DND-41 (cell line): ENCODE measurements around the gene ADAMTSL3.

Source experiments
- EZH2 ChIP-seq: IDR thresholded peaks from 3 replicates; pipeline ENCODE4 v1.6.1; 2012; ENCODE audit warnings: borderline replicate concordance, low read depth, mild to moderate bottlenecking, moderate library complexity, low read length, inconsistent platforms; ENCODE audit not compliant: severe bottlenecking
- TF ChIP-seq, protein P1 (sequence below): IDR thresholded peaks from 2 replicates; pipeline ENCODE4 v1.5.1; 2012; ENCODE audit warnings: borderline replicate concordance, low read length, moderate library complexity, mild to moderate bottlenecking; ENCODE audit not compliant: poor library complexity, severe bottlenecking; ENCODE audit errors: extremely low read depth

DNA sequence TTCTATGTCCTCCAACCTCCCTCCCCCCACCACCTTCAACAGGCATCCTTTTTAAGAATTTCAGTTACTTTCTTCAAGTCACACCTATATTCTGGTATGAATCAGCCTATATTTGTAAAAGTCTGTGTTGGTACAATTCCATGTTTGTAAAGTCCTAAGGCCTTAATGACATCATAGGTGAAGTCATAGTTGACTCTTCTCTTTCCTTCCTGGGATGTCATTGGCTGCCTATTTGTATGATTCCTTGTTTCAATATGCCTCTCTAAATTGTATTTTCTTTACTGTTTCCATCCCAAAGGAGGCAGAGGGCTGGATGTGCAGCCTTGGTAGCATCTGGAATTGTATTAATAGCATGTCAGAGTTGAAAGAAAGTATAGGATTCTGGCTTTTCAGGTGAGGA, 56.5 kb downstream of the ADAMTSL3 start:
- TF ChIP-seq, protein P1, sequence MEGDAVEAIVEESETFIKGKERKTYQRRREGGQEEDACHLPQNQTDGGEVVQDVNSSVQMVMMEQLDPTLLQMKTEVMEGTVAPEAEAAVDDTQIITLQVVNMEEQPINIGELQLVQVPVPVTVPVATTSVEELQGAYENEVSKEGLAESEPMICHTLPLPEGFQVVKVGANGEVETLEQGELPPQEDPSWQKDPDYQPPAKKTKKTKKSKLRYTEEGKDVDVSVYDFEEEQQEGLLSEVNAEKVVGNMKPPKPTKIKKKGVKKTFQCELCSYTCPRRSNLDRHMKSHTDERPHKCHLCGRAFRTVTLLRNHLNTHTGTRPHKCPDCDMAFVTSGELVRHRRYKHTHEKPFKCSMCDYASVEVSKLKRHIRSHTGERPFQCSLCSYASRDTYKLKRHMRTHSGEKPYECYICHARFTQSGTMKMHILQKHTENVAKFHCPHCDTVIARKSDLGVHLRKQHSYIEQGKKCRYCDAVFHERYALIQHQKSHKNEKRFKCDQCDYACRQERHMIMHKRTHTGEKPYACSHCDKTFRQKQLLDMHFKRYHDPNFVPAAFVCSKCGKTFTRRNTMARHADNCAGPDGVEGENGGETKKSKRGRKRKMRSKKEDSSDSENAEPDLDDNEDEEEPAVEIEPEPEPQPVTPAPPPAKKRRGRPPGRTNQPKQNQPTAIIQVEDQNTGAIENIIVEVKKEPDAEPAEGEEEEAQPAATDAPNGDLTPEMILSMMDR, result no peak
- TF ChIP-seq EZH2, result no peak
